ENCODE measurements around the gene NRARP.
"Not testable (repeated sequence)": the region's sequence is repeated elsewhere in the genome, so short reads cannot be mapped to it uniquely, and the experiment has no call there.

NRARP gene

GRCh38 chr9:137302118-137302448, at the start of gene NRARP:
Gene NRARP (minus strand): TSS chr9:137302271. CDS start chr9:137301928, 343 bp downstream.
- DNase-seq, result peak; percentile 88

- DNase-seq, result no peak
Observed at GRCh38 chr9:137350696-137351584, 48.9 kb upstream of the NRARP start.

- no peak for DNase-seq
Observed at GRCh38 chr9:137349471-137350033, 47.5 kb upstream of the NRARP start.

GRCh38 chr9:137348769-137349470, 46.8 kb upstream of the NRARP start:
- no peak for DNase-seq

GRCh38 chr9:137347928-137348327, 45.9 kb upstream of the NRARP start:
- no peak for DNase-seq

- DNase-seq, result no peak
Observed at GRCh38 chr9:137342482-137342881, 40.4 kb upstream of the NRARP start.

- DNase-seq, result no peak
Observed at GRCh38 chr9:137341227-137341626, 39.2 kb upstream of the NRARP start.

GRCh38 chr9:137339908-137340462, 37.9 kb upstream of the NRARP start:
- not testable (repeated sequence) for DNase-seq

- no peak for DNase-seq
Observed at GRCh38 chr9:137339045-137339907, 37.2 kb upstream of the NRARP start.

GRCh38 chr9:137336735-137337134, 34.7 kb upstream of the NRARP start:
- DNase-seq, result no peak

GRCh38 chr9:137333016-137333671, 31.1 kb upstream of the NRARP start:
- DNase-seq, result no peak

GRCh38 chr9:137331929-137332328, 29.9 kb upstream of the NRARP start:
- DNase-seq, result no peak

- DNase-seq, result no peak
Observed at GRCh38 chr9:137330689-137331088, 28.6 kb upstream of the NRARP start.

GRCh38 chr9:137329590-137329989, 27.5 kb upstream of the NRARP start:
- not testable (repeated sequence) for DNase-seq

GRCh38 chr9:137327641-137328550, 25.8 kb upstream of the NRARP start:
- not testable (repeated sequence) for DNase-seq

- no peak for DNase-seq
Observed at GRCh38 chr9:137326445-137327065, 24.5 kb upstream of the NRARP start.

GRCh38 chr9:137325799-137326198, 23.7 kb upstream of the NRARP start:
- DNase-seq, result no peak

GRCh38 chr9:137325124-137325523, 23.1 kb upstream of the NRARP start:
- no peak for DNase-seq

GRCh38 chr9:137323531-137324331, 21.7 kb upstream of the NRARP start:
- DNase-seq, result no peak
